IMR-90 (cell line): ENCODE measurements around the gene NOX1. TPM values are rescaled to one million over a fixed set of nuclear protein-coding genes. Genes with fewer than 3 reads are reported as not detected.
A peak's percentile ranks its signal among the peaks of the same experiment; 100 is the strongest.

Experiments
- ATAC-seq: fragments of 200-7000 bp; cut with Tn5 transposase; 2 replicates; pipeline ENCODE4 v1.9.1; 2020; ENCODE audit warnings: low read depth, mild to moderate bottlenecking, moderate library complexity
- BruUV-seq: library from RNA; stranded (reverse); fragments of 400-500 nt; replicated peaks from 2 replicates; lab custom pipeline; 2021; lab: Mats Ljungman, UMichigan
- CTCF ChIA-PET: fragments of 300-600 bp; formaldehyde crosslinking; extraction: SDS; loops from one replicate; lab custom pipeline; 2021; ENCODE audit warnings: antibody characterized with exemption; lab: Yijun Ruan, JAX
- POLR2A ChIA-PET: fragments of 300-600 bp; sonication (Branson Sonifier 250); formaldehyde crosslinking; loops from one replicate; lab custom pipeline; 2022; ENCODE audit warnings: antibody characterized with exemption; ENCODE audit not compliant: unreplicated experiment; lab: Charles Lee
- DNase-seq: peaks from one replicate; pipeline ENCODE4 v3.0.0; 2013
- H2AFZ ChIP-seq: replicated peaks from 2 replicates; pipeline ENCODE3; 2013; ENCODE audit warnings: low read length, mild to moderate bottlenecking; ENCODE audit not compliant: poor library complexity
- H2AK5ac ChIP-seq: 2 replicates; pipeline ENCODE4 v1.6.1; 2013; ENCODE audit warnings: low read depth, low read length, inconsistent platforms
- H2AK9ac ChIP-seq: replicated peaks from 2 replicates; pipeline ENCODE3; 2013; ENCODE audit warnings: mild to moderate bottlenecking, low read depth, low read length, moderate library complexity; ENCODE audit not compliant: poor library complexity
- H2BK120ac ChIP-seq: 2 replicates; pipeline ENCODE4 v1.6.1; 2013; ENCODE audit warnings: low read depth, low read length, inconsistent platforms
- H2BK15ac ChIP-seq: 3 replicates; pipeline ENCODE4 v1.6.1; 2013; ENCODE audit warnings: low read depth, low read length, inconsistent platforms
- H2BK20ac ChIP-seq: 2 replicates; pipeline ENCODE4 v1.6.1; 2013; ENCODE audit warnings: low read depth, mild to moderate bottlenecking, inconsistent platforms, low read length, moderate library complexity
- H2BK5ac ChIP-seq: 2 replicates; pipeline ENCODE4 v1.6.1; 2013; ENCODE audit warnings: mild to moderate bottlenecking, low read depth, low read length, inconsistent platforms; ENCODE audit not compliant: poor library complexity, severe bottlenecking
- H3K14ac ChIP-seq: replicated peaks from 2 replicates; pipeline ENCODE4 v1.6.1; 2013; ENCODE audit warnings: low read depth, low read length, inconsistent platforms
- H3K18ac ChIP-seq: 2 replicates; pipeline ENCODE4 v1.6.1; 2013; ENCODE audit warnings: low read depth, low read length, control low read depth
- H3K23ac ChIP-seq: 2 replicates; pipeline ENCODE4 v1.6.1; 2013; ENCODE audit warnings: low read depth, low read length, inconsistent platforms
- H3K27ac ChIP-seq: 2 replicates; pipeline ENCODE4 v1.5.1; 2013; ENCODE audit warnings: mild to moderate bottlenecking, control low read depth, low read length; ENCODE audit not compliant: insufficient read depth
- H3K27me3 ChIP-seq: 2 replicates; pipeline ENCODE4 v1.6.1; 2013; ENCODE audit warnings: low read length; ENCODE audit not compliant: control insufficient read depth, insufficient read depth
- H3K36me3 ChIP-seq: 2 replicates; pipeline ENCODE4 v1.6.1; 2013; ENCODE audit warnings: low read length, mixed read lengths; ENCODE audit not compliant: control insufficient read depth, insufficient read depth
- H3K4ac ChIP-seq: 2 replicates; pipeline ENCODE4 v1.6.1; 2013; ENCODE audit warnings: low read depth, low read length, inconsistent platforms
- H3K4me1 ChIP-seq: 2 replicates; pipeline ENCODE4 v1.6.1; 2013; ENCODE audit warnings: low read length, mixed read lengths; ENCODE audit not compliant: control insufficient read depth, insufficient read depth
- H3K4me2 ChIP-seq: 2 replicates; pipeline ENCODE4 v1.6.1; 2013; ENCODE audit warnings: low read depth, mild to moderate bottlenecking, control low read depth, low read length, moderate library complexity
- H3K4me3 ChIP-seq: 2 replicates; pipeline ENCODE4 v1.5.1; 2013; ENCODE audit warnings: low read depth, mild to moderate bottlenecking, control low read depth, low read length, moderate library complexity; ENCODE audit not compliant: insufficient read depth
- H3K56ac ChIP-seq: 2 replicates; pipeline ENCODE4 v1.6.1; 2013; ENCODE audit warnings: low read length, inconsistent platforms; ENCODE audit not compliant: insufficient read depth; ENCODE audit errors: extremely low read depth
- H3K79me1 ChIP-seq, 2 experiments: 2 replicates each; pipeline ENCODE4 v1.6.1; 2013; ENCODE audit warnings: low read length in 2 of 2, inconsistent platforms in 1 of 2, low read depth in 1 of 2
- H3K9ac ChIP-seq: 2 replicates; pipeline ENCODE4 v1.6.1; 2013; ENCODE audit warnings: low read depth, low read length, control low read depth
- H3K9me1 ChIP-seq: 2 replicates; pipeline ENCODE4 v1.6.1; 2013; ENCODE audit warnings: low read length, inconsistent platforms; ENCODE audit not compliant: insufficient read depth
- H3K9me3 ChIP-seq: 2 replicates; pipeline ENCODE4 v1.6.1; 2013; ENCODE audit warnings: low read length; ENCODE audit not compliant: control insufficient read depth, insufficient read depth
- H4K20me1 ChIP-seq: 2 replicates; pipeline ENCODE4 v1.6.1; 2013; ENCODE audit warnings: low read length, inconsistent platforms; ENCODE audit not compliant: insufficient read depth
- H4K5ac ChIP-seq: 2 replicates; pipeline ENCODE4 v1.6.1; 2013; ENCODE audit warnings: mild to moderate bottlenecking, low read depth, low read length, control low read depth
- H4K8ac ChIP-seq, 2 experiments: 2 replicates each; pipeline ENCODE4 v1.6.1; 2013; ENCODE audit warnings: low read depth in 2 of 2, low read length in 2 of 2, control low read depth in 1 of 2, inconsistent platforms in 1 of 2
- H4K91ac ChIP-seq: 2 replicates; pipeline ENCODE4 v1.6.1; 2013; ENCODE audit warnings: low read depth, low read length, inconsistent platforms; ENCODE audit not compliant: insufficient read depth
- BHLHE40 ChIP-seq: fragments of 150-350 bp; IDR thresholded peaks from 2 replicates; pipeline ENCODE4 v1.6.1; 2016; ENCODE audit warnings: mild to moderate bottlenecking, low read depth, low read length
- CEBPB ChIP-seq: IDR thresholded peaks from 2 replicates; pipeline ENCODE4 v1.6.1; 2012; ENCODE audit warnings: low read depth, low read length, improper control_type of control experiment
- FOS ChIP-seq: fragments of 150-350 bp; IDR thresholded peaks from 2 replicates; pipeline ENCODE4 v1.6.1; 2016; ENCODE audit warnings: low read depth, low read length
- MAZ ChIP-seq: IDR thresholded peaks from 2 replicates; pipeline ENCODE4 v1.6.1; 2012; ENCODE audit warnings: low read depth, mild to moderate bottlenecking, low read length, improper control_type of control experiment, moderate library complexity, borderline replicate concordance
- MXI1 ChIP-seq: IDR thresholded peaks from 2 replicates; pipeline ENCODE4 v1.6.1; 2012; ENCODE audit warnings: low read depth, mild to moderate bottlenecking, low read length, moderate library complexity, borderline replicate concordance
- POLR2A ChIP-seq: IDR thresholded peaks from 2 replicates; pipeline ENCODE4 v1.6.1; 2012; ENCODE audit warnings: mild to moderate bottlenecking, low read depth, low read length
- SMC3 ChIP-seq: fragments of 150-350 bp; IDR thresholded peaks from 2 replicates; pipeline ENCODE4 v1.6.1; 2016; ENCODE audit warnings: low read depth, mild to moderate bottlenecking, antibody characterized with exemption, low read length, moderate library complexity
- WGBS, 2 experiments: methylation state at CpG; one replicate each; pipeline versions ENCODE4 v1.1.5 to v1.1.7; 2013; ENCODE audit warnings: missing lambda C conversion rate in 2 of 2; ENCODE audit not compliant: insufficient read length in 1 of 2; ENCODE audit errors: extremely low coverage in 2 of 2; 5-methylcytosine and 5-hydroxymethylcytosine counted together
- dilution Hi-C: fragments of 300-500 bp; cut with HindIII; formaldehyde crosslinking; loops from one replicate; pipeline ENCODE4 v1.14.3; 2018; ENCODE audit warnings: low sequenced_read_pairs; ENCODE audit not compliant: unreplicated experiment
- in situ Hi-C: fragments of 300-500 bp; cut with MboI; formaldehyde crosslinking; loops from 3 replicates; pipeline ENCODE4 v1.14.3; 2019; ENCODE audit warnings: low sequenced_read_pairs, inconsistent platforms, mixed read lengths
- intact Hi-C: fragments of 100-400 bp; cut with micrococcal nuclease; formaldehyde crosslinking; loops from 2 replicates; pipeline ENCODE4 v1.10.0; 2022
- polyA plus RNA-seq, 3 experiments: library from polyadenylated mRNA; depleted of rRNA; stranded (reverse); fragments of >200 nt; gene quantifications; 2 replicates each; pipeline ENCODE4 v1.2.3, GENCODE V29; 2012; ENCODE audit warnings: low replicate concordance in 1 of 3
- total RNA-seq: library from RNA; depleted of rRNA; stranded (reverse); fragments of >200 nt; gene quantifications from 2 replicates; pipeline ENCODE4 v1.2.3, GENCODE V29; 2012
- TF ChIP-seq, protein P1 (sequence below): fragments of 150-350 bp; IDR thresholded peaks from 2 replicates; pipeline ENCODE4 v1.6.1; 2017; ENCODE audit warnings: mild to moderate bottlenecking, antibody characterized with exemption, low read length, low read depth
- TF ChIP-seq, protein P2 (sequence below): conservative IDR thresholded peaks from 2 replicates; pipeline ENCODE4 v1.5.1; 2012; ENCODE audit warnings: mild to moderate bottlenecking, low read depth, low read length, improper control_type of control experiment
- TF ChIP-seq, protein P3 (sequence below): fragments of 150-350 bp; IDR thresholded peaks from 2 replicates; pipeline ENCODE4 v1.6.1; 2016; ENCODE audit warnings: low read depth, mild to moderate bottlenecking, low read length, moderate library complexity, borderline replicate concordance

Gene NOX1
- total and polyA plus RNA-seq, 2 of the 4 experiments (the other 2 are of a cell fraction), result not detected

DNA sequence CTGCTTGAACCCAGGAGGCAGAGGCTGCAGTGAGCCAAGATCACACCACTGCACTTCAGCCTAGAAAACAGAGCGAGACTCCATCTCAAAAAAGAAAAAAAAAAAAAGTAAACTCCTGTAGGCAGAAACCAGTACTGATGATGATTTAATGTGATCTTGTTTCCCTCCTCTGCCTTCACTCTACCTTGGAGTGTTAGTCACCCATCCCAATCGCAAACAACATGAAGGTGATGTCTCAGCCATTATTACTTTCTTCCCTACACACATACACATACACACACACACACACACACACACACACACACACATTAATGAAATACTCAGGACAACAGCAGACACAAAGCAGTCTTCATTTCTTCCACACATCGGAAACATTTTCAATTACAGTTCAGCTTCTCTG lies 39.0 kb upstream of the NOX1 start:
- no peak overlapping the region for H4K8ac ChIP-seq
- H3K18ac ChIP-seq, result no peak overlapping the region
- H3K4me3 ChIP-seq, result no peak overlapping the region
- no TSS peak for BruUV-seq
- H2BK15ac ChIP-seq, result no peak overlapping the region
- H4K91ac ChIP-seq, result no peak overlapping the region
- dilution Hi-C loops, result no loop called here
- no peak overlapping the region for H2BK20ac ChIP-seq
- no peaks in the 10 kb centered on the region for H3K9me1 ChIP-seq
- ChIA-PET POLR2A (no interaction called here), CTCF (no interaction called here)
- no peak overlapping the region for H3K9ac ChIP-seq
- in situ Hi-C loops, result no loop called here
- H3K27me3 ChIP-seq, result no peaks in the 10 kb centered on the region
- no peak overlapping the region for H3K23ac ChIP-seq
- no peak for ATAC-seq
- no peak overlapping the region for H2BK120ac ChIP-seq
- TF ChIP-seq, protein P1, sequence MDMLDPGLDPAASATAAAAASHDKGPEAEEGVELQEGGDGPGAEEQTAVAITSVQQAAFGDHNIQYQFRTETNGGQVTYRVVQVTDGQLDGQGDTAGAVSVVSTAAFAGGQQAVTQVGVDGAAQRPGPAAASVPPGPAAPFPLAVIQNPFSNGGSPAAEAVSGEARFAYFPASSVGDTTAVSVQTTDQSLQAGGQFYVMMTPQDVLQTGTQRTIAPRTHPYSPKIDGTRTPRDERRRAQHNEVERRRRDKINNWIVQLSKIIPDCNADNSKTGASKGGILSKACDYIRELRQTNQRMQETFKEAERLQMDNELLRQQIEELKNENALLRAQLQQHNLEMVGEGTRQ, result no peak
- TF ChIP-seq FOS (no peak), POLR2A (no peak), MAZ (no peak), CEBPB (no peak), SMC3 (no peak), BHLHE40 (no peak), MXI1 (no peak)
- TF ChIP-seq, protein P2, sequence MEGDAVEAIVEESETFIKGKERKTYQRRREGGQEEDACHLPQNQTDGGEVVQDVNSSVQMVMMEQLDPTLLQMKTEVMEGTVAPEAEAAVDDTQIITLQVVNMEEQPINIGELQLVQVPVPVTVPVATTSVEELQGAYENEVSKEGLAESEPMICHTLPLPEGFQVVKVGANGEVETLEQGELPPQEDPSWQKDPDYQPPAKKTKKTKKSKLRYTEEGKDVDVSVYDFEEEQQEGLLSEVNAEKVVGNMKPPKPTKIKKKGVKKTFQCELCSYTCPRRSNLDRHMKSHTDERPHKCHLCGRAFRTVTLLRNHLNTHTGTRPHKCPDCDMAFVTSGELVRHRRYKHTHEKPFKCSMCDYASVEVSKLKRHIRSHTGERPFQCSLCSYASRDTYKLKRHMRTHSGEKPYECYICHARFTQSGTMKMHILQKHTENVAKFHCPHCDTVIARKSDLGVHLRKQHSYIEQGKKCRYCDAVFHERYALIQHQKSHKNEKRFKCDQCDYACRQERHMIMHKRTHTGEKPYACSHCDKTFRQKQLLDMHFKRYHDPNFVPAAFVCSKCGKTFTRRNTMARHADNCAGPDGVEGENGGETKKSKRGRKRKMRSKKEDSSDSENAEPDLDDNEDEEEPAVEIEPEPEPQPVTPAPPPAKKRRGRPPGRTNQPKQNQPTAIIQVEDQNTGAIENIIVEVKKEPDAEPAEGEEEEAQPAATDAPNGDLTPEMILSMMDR, result no peak
- TF ChIP-seq, protein P3, sequence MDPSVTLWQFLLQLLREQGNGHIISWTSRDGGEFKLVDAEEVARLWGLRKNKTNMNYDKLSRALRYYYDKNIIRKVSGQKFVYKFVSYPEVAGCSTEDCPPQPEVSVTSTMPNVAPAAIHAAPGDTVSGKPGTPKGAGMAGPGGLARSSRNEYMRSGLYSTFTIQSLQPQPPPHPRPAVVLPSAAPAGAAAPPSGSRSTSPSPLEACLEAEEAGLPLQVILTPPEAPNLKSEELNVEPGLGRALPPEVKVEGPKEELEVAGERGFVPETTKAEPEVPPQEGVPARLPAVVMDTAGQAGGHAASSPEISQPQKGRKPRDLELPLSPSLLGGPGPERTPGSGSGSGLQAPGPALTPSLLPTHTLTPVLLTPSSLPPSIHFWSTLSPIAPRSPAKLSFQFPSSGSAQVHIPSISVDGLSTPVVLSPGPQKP, result no peak
- no peak overlapping the region for H2AK5ac ChIP-seq
- H3K4ac ChIP-seq, result no peak overlapping the region
- H2AK9ac ChIP-seq, result no peak overlapping the region
- H3K36me3 ChIP-seq, result no peaks in the 10 kb centered on the region
- no peak for DNase-seq
- no peak overlapping the region for H3K27ac ChIP-seq
- H3K56ac ChIP-seq, result no peak overlapping the region
- no peak overlapping the region for H3K4me2 ChIP-seq
- no peaks in the 10 kb centered on the region for H3K79me1 ChIP-seq
- H2BK5ac ChIP-seq, result peak overlapping the region; percentile 35
- H4K20me1 ChIP-seq, result no peaks in the 10 kb centered on the region
- no peak overlapping the region for H4K5ac ChIP-seq
- H2AFZ ChIP-seq, result no peak overlapping the region
- intact Hi-C loops, result no loop called here
- no CpG with 5 or more reads among the region's 3 CpGs for WGBS, 2 experiments
- H3K9me3 ChIP-seq, result no peaks in the 10 kb centered on the region
- no peaks in the 10 kb centered on the region for H3K4me1 ChIP-seq
- no peak overlapping the region for H3K14ac ChIP-seq
